ENCODE results near the gene CBLN4. TPM values are rescaled to one million over a fixed set of nuclear protein-coding genes. Genes with fewer than 3 reads are reported as not detected.

Gene CBLN4
- polyA plus RNA-seq, 1 donor from 2014 or later: 0.14 TPM

DNA sequence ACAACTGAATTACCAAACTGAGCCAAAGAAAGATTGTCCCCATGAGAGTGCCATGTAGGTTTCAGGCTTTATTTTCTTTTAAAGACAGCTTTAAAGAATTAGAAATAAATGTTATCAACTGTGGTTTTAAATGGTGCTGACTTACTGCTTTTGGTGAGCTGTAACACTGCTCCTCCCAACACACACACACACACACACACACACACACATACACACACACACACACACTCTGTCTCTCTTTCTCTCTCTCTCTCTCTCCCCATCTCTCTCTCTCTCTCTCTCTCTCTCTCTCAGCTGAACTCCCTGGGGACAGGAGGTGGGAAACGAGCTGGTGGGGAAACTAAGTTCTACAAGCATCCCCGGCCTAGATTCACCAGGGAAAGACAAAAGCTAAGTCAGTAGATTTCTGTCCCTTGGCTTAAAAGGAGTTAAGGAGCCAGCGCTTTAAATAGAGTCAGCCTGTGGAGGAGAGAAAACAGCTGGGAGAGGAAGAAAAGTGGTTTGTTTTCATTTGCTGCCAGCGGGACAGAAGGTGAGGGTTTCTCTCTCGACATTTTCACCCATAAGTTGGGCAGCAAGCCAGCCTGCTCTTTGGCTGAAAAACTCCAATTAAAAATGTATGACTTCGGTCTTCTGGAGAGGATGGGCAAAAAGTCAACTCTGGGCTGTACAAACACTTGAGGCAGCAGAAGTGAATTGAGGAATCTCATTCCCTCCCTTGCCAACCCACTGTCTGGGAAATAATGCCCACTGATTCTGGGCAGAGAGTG, 27.4 kb downstream of the CBLN4 start:
- H3F3A ChIP-seq (ENCODE audit: insufficient read depth, low read length, poor library complexity, severe bottlenecking): no peaks in the 10 kb centered on the region
- H3K9me3 ChIP-seq (ENCODE audit: low read length): no peaks in the 10 kb centered on the region
- H3K4me2 ChIP-seq (ENCODE audit: low read length): no peak overlapping the region
- H3K4me3 ChIP-seq (ENCODE audit: low read length): no peak overlapping the region
- no peak overlapping the region for H3K9ac ChIP-seq (ENCODE audit: low read length)
- TF ChIP-seq EP300 (conservative IDR thresholded peaks at IDR 0.05; ENCODE audit: poor library complexity, severe bottlenecking) (no peak), MXI1 (conservative IDR thresholded peaks at IDR 0.05; ENCODE audit: poor library complexity, severe bottlenecking) (no peak), TAF1 (IDR thresholded peaks at IDR 0.05; ENCODE audit: low read depth) (no peak), RAD21 (conservative IDR thresholded peaks at IDR 0.05) (no peak), POLR2AphosphoS5 (IDR thresholded peaks at IDR 0.05) (no peak), EZH2 (IDR thresholded peaks at IDR 0.05; ENCODE audit: borderline replicate concordance, insufficient read depth, low read length, poor library complexity, severe bottlenecking) (no peak), REST (IDR thresholded peaks at IDR 0.05; ENCODE audit: borderline replicate concordance) (no peak), SMC3 (conservative IDR thresholded peaks at IDR 0.05; ENCODE audit: poor library complexity) (no peak)
- TF ChIP-seq, protein P1, sequence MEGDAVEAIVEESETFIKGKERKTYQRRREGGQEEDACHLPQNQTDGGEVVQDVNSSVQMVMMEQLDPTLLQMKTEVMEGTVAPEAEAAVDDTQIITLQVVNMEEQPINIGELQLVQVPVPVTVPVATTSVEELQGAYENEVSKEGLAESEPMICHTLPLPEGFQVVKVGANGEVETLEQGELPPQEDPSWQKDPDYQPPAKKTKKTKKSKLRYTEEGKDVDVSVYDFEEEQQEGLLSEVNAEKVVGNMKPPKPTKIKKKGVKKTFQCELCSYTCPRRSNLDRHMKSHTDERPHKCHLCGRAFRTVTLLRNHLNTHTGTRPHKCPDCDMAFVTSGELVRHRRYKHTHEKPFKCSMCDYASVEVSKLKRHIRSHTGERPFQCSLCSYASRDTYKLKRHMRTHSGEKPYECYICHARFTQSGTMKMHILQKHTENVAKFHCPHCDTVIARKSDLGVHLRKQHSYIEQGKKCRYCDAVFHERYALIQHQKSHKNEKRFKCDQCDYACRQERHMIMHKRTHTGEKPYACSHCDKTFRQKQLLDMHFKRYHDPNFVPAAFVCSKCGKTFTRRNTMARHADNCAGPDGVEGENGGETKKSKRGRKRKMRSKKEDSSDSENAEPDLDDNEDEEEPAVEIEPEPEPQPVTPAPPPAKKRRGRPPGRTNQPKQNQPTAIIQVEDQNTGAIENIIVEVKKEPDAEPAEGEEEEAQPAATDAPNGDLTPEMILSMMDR (IDR thresholded peaks at IDR 0.05; ENCODE audit: poor library complexity, severe bottlenecking): no peak
- no peaks in the 10 kb centered on the region for H3K9me2 ChIP-seq (ENCODE audit: insufficient read depth, low read length)
- H2AFZ ChIP-seq (ENCODE audit: low read depth, low read length): no peak overlapping the region
- H4K20me1 ChIP-seq (ENCODE audit: insufficient read depth): no peaks in the 10 kb centered on the region
- no peaks in the 10 kb centered on the region for H3K36me3 ChIP-seq (ENCODE audit: insufficient read depth, low read length)
- no peak overlapping the region for H3K27ac ChIP-seq (ENCODE audit: low read length)
- no peaks in the 10 kb centered on the region for H3K79me2 ChIP-seq (replicated peaks; ENCODE audit: insufficient read depth, low read length)
- no peaks in the 10 kb centered on the region for H3K27me3 ChIP-seq (ENCODE audit: insufficient read depth, low read depth, low read length)

DNA sequence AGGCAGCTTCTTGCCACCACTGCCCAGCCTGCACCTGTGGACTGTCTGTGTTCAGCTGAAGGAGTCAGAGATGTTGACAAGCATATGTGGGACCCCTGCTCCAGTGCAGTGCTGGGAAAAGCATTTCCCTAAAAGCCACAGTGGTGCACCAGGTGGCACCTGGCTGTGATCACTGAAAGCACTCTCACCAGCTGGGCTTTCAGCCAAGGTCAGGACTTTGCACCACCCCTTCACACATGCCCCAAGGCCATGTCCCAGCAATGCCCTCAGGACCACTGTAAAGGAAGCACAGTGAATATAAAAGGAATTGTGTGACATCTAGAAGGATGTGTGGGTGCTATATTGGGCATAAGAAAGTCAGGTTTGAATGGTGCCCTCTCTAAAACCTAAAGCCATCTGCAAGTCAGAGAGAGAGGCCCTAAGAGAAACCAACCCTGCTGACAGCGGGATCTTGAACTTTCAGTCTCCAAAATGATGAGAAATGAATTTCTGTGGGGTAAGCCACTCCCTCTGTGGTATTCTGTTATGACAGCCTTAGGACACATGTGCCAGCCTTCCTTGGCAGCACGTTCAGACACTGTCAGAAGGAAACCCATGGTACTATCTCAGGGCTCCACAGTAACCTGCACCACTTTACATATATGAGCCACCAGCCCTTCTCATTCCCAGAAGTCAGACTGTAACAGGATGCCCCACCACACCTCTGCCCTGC, 30.7 kb downstream of the CBLN4 start:
- Histone ChIP-seq H3K9me3 (ENCODE audit: low read length) (no peaks in the 10 kb centered on the region), H3K27ac (ENCODE audit: low read length) (no peak overlapping the region), H3K4me2 (ENCODE audit: low read length) (no peak overlapping the region), H4K20me1 (ENCODE audit: insufficient read depth) (no peaks in the 10 kb centered on the region), H3K79me2 (replicated peaks; ENCODE audit: insufficient read depth, low read length) (no peaks in the 10 kb centered on the region), H3K9me2 (ENCODE audit: insufficient read depth, low read length) (no peaks in the 10 kb centered on the region), H3K27me3 (ENCODE audit: insufficient read depth, low read depth, low read length) (no peaks in the 10 kb centered on the region), H3F3A (ENCODE audit: insufficient read depth, low read length, poor library complexity, severe bottlenecking) (no peaks in the 10 kb centered on the region), H3K4me3 (ENCODE audit: low read length) (no peak overlapping the region), H3K9ac (ENCODE audit: low read length) (no peak overlapping the region), H3K36me3 (ENCODE audit: insufficient read depth, low read length) (no peaks in the 10 kb centered on the region), H2AFZ (ENCODE audit: low read depth, low read length) (no peak overlapping the region)
- TF ChIP-seq SMC3 (conservative IDR thresholded peaks at IDR 0.05; ENCODE audit: poor library complexity) (no peak), RAD21 (conservative IDR thresholded peaks at IDR 0.05) (no peak), EZH2 (IDR thresholded peaks at IDR 0.05; ENCODE audit: borderline replicate concordance, insufficient read depth, low read length, poor library complexity, severe bottlenecking) (no peak), POLR2AphosphoS5 (IDR thresholded peaks at IDR 0.05) (no peak), REST (IDR thresholded peaks at IDR 0.05; ENCODE audit: borderline replicate concordance) (no peak), TAF1 (IDR thresholded peaks at IDR 0.05; ENCODE audit: low read depth) (no peak), MXI1 (conservative IDR thresholded peaks at IDR 0.05; ENCODE audit: poor library complexity, severe bottlenecking) (no peak), EP300 (conservative IDR thresholded peaks at IDR 0.05; ENCODE audit: poor library complexity, severe bottlenecking) (no peak)
- TF ChIP-seq, protein P1 (IDR thresholded peaks at IDR 0.05; ENCODE audit: poor library complexity, severe bottlenecking): no peak

Measured in neural cell (in vitro differentiated cells).